ENCODE results near the gene PEA15.

The PEA15 gene
- long read RNA-seq, partial matches to known transcripts, result 1 of 5 reads
- long read RNA-seq, other reads (novel, unspliced or antisense), result 0 of 5 reads

GRCh38 chr1:160205242-160206035, at the start of gene PEA15:
PEA15 (plus strand) TSS chr1:160205384; CDS start chr1:160211545, 6,161 bp downstream.
- Histone ChIP-seq H3K27me3 (ENCODE audit: insufficient read depth, poor library complexity, severe bottlenecking) (no peaks in the 10 kb centered on the region), H3K27ac (replicated peaks) (peak within 1 kb of the TSS; percentile 61), H3K4me3 (replicated peaks; ENCODE audit: insufficient read depth, low read length) (peak within 1 kb of the TSS; percentile 72)
- peak; percentile 29 to 45 for DNase-seq (ENCODE audit: low read depth in 1 of 2, low spot score in 1 of 2)
- TF ChIP-seq SPI1 (IDR thresholded peaks at IDR 0.05; ENCODE audit: borderline replicate concordance, low read depth), result no peak
- no peak for TF ChIP-seq CTCF (IDR thresholded peaks at IDR 0.05; ENCODE audit: insufficient read depth, low read length)
- TF ChIP-seq POLR2AphosphoS5 (IDR thresholded peaks at IDR 0.05; ENCODE audit: low read depth), result no peak
- no peak for TF ChIP-seq GABPA (IDR thresholded peaks at IDR 0.05; ENCODE audit: low read depth)
- no peak for TF ChIP-seq REST (IDR thresholded peaks at IDR 0.05; ENCODE audit: insufficient replicate concordance, low read depth)

- no peaks in the 10 kb centered on the region for H3K27me3 ChIP-seq (ENCODE audit: insufficient read depth, poor library complexity, severe bottlenecking)
- no peak overlapping the region for H3K4me3 ChIP-seq (replicated peaks; ENCODE audit: insufficient read depth, low read length)
- no peak for TF ChIP-seq GABPA (IDR thresholded peaks at IDR 0.05; ENCODE audit: low read depth)
- no peak for TF ChIP-seq SPI1 (IDR thresholded peaks at IDR 0.05; ENCODE audit: borderline replicate concordance, low read depth)
- TF ChIP-seq CTCF (IDR thresholded peaks at IDR 0.05; ENCODE audit: insufficient read depth, low read length), result no peak
- no peak for TF ChIP-seq REST (IDR thresholded peaks at IDR 0.05; ENCODE audit: insufficient replicate concordance, low read depth)
- DNase-seq (ENCODE audit: low read depth in 1 of 2, low spot score in 1 of 2), result no peak
- no peak overlapping the region for H3K27ac ChIP-seq (replicated peaks)
These were observed 48.8 kb upstream of the PEA15 start for GRCh38 chr1:160156361-160156760.

GRCh38 chr1:160157174-160157573, 48.0 kb upstream of the PEA15 start:
- DNase-seq (ENCODE audit: low read depth in 1 of 2, low spot score in 1 of 2), result no peak
- Histone ChIP-seq H3K27ac (replicated peaks) (no peak overlapping the region), H3K4me3 (replicated peaks; ENCODE audit: insufficient read depth, low read length) (no peak overlapping the region), H3K27me3 (ENCODE audit: insufficient read depth, poor library complexity, severe bottlenecking) (no peaks in the 10 kb centered on the region)
- TF ChIP-seq POLR2AphosphoS5 (IDR thresholded peaks at IDR 0.05; ENCODE audit: low read depth) (no peak), REST (IDR thresholded peaks at IDR 0.05; ENCODE audit: insufficient replicate concordance, low read depth) (no peak), CTCF (IDR thresholded peaks at IDR 0.05; ENCODE audit: insufficient read depth, low read length) (no peak), GABPA (IDR thresholded peaks at IDR 0.05; ENCODE audit: low read depth) (no peak), SPI1 (IDR thresholded peaks at IDR 0.05; ENCODE audit: borderline replicate concordance, low read depth) (no peak)
